Astrocyte of the spinal cord (primary cell): Measurements from ENCODE around the gene ORC1.

Source experiments
- DNase-seq: peaks from one replicate; pipeline ENCODE4 v3.0.0; 2011; ENCODE audit warnings: low read depth, low spot score
- H3K4me3 ChIP-seq: 2 replicates; pipeline ENCODE4 v1.5.1; 2011; ENCODE audit warnings: low read depth, mild to moderate bottlenecking, low read length, moderate library complexity
- CTCF ChIP-seq: IDR thresholded peaks from 2 replicates; pipeline ENCODE4 v1.5.1; 2012; ENCODE audit warnings: low read depth, mild to moderate bottlenecking, low read length, inconsistent platforms
- in situ Hi-C: cut with HindIII; loops from 2 replicates; pipeline ENCODE4 v1.10.0; 2017; ENCODE audit warnings: low sequenced_read_pairs

The ORC1 gene

GRCh38 chr1:52432807-52433206 is 28.6 kb upstream of the ORC1 start:
- no peak for DNase-seq
- no peak for TF ChIP-seq CTCF
- in situ Hi-C loops, result no loop called here
- no peak overlapping the region for H3K4me3 ChIP-seq

DNA sequence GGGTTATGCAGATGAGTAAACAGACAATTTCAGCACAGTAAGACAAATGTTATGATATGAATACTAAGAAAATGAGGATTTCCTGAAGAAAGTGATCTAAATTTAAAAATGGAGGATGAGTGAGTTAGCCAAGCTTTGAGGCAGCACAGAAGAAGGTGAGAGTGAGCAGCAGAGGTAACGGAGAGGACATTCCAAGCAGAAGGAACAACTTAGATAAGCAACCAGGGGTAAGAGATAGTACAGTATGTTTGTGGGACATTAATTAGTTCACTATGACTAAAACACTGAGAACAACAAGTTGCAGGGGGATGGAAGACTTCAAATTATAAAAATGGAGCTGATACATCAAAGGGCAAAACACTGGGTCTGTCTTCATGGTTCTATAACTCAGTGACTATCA is 22.9 kb upstream of the ORC1 start:
- no peak overlapping the region for H3K4me3 ChIP-seq
- in situ Hi-C loops, result no loop called here
- DNase-seq, result no peak
- TF ChIP-seq CTCF, result no peak

- peak; percentile 73 for DNase-seq
- H3K4me3 ChIP-seq, result no peak overlapping the region
- TF ChIP-seq CTCF, result no peak
- in situ Hi-C loops, result no loop called here
These were observed 22.1 kb upstream of the ORC1 start for GRCh38 chr1:52426371-52426770.

DNA sequence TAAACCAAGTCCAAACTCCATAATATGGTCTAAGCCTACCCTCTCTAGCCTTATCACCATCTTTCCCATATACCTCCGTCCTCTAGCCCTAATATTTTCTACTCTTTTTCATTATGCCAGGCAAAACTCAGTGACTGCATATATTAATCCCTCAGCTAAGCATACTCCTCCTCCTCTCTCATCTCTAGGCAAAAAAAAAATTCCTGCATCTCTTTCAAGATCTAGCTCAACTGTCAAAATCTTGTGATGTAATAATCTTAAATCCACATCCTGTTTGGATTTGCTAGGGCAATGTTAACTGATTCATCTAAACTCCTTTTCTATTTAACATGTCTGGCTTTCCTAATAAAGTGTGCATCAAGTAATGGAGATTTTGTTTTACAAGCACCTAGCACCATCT is 20.6 kb upstream of the ORC1 start:
- H3K4me3 ChIP-seq, result no peak overlapping the region
- TF ChIP-seq CTCF, result no peak
- in situ Hi-C loops, result no loop called here
- DNase-seq, result no peak

DNA sequence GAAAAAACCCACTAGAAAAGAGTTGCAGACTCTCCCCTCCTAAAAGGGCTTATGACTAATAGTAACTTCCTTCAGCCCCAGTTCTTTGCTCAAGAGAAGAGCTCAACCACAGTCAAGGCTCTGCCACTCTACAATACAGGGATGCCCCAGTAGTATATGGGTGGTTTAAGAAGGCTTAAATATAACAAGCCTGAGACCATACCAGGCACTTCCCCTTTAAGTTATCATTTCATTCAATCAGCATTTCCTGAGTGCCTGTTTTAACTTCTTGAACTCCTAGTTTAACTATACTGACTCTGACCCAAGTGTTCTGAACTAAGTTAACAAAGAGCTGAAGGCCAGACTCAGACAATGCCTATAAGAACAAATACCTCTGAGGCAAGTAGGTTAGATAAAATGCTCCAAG is 20.0 kb upstream of the ORC1 start:
- DNase-seq, result no peak
- no peak overlapping the region for H3K4me3 ChIP-seq
- TF ChIP-seq CTCF, result no peak
- in situ Hi-C loops, result no loop called here

DNA sequence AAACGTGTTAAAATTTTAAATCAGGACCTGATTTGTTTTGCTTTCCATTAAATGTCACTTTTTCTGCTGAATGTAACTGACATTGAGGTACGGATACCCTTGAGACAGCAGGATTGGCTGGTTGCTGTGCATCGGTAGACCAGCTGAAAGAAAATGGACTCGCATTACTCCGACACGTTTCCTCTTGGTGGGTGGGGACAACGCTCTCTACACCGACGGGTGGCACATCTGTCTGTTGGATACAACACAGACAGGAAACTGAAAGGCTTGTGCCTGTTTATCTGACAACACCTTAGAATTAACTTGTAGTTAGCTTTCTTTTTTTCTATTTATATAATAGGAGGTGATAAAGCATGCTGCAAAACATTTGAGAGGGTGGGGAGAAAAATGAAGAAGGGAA is 19.5 kb upstream of the ORC1 start:
- no peak for TF ChIP-seq CTCF
- in situ Hi-C loops, result no loop called here
- H3K4me3 ChIP-seq, result no peak overlapping the region
- no peak for DNase-seq

DNA sequence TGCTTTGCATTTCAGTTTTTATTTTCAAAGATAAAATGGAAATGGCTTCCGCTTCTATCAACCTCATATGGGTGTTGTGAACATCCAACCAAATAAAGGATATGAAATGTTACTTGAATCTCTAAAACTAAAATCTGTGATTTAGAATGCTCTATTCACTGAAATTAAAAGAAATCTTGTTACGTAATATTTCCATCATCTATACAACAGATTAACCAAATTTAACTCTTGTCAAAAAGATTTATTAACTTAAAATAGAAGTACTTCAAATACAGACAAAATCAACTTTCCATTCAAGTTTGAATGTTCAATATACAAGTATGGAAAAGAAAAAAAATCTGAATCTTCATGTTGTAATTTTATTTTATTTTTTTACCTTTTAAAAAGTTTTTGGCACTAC is 18.8 kb upstream of the ORC1 start:
- H3K4me3 ChIP-seq, result no peak overlapping the region
- TF ChIP-seq CTCF, result no peak
- in situ Hi-C loops, result no loop called here
- DNase-seq, result no peak
